Muscle of arm (tissue), 12 donors: Measurements from ENCODE around the gene KCNQ2. TPM values are rescaled to one million over a fixed set of nuclear protein-coding genes. Genes with fewer than 3 reads are reported as not detected.

Experiments
- DNase-seq: peaks from one replicate; pipeline ENCODE4 v3.0.0-alpha.2; 2013
- polyA plus RNA-seq, 12 donors: library from polyadenylated mRNA; unstranded; fragments of 120-200 nt; gene quantifications; one replicate each; pipeline ENCODE4 v1.2.1, GENCODE V29; 2013; ENCODE audit not compliant: insufficient read length in 12 of 12

The KCNQ2 gene
- polyA plus RNA-seq, 12 donors: 1.6 to 5.4 (median 2.9) TPM; not detected in 1

GRCh38 chr20:63472862-63473390, 471 bp upstream of the KCNQ2 start:
- no peak for DNase-seq

DNA sequence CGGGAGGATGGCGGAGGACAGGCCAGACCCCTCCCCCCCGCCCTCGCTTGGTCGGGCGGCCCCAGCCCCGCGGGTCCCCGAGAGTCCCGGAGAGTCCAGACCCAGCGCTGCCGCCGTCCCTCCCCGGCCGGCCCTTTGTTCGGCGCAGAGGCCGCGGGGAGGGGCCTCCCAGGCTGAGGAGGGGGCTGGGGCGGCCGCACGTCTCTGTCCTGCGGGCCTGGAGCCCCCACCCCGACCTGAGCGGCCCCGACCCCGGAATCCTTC, 806 bp downstream of the KCNQ2 start:
- DNase-seq: no peak

DNA sequence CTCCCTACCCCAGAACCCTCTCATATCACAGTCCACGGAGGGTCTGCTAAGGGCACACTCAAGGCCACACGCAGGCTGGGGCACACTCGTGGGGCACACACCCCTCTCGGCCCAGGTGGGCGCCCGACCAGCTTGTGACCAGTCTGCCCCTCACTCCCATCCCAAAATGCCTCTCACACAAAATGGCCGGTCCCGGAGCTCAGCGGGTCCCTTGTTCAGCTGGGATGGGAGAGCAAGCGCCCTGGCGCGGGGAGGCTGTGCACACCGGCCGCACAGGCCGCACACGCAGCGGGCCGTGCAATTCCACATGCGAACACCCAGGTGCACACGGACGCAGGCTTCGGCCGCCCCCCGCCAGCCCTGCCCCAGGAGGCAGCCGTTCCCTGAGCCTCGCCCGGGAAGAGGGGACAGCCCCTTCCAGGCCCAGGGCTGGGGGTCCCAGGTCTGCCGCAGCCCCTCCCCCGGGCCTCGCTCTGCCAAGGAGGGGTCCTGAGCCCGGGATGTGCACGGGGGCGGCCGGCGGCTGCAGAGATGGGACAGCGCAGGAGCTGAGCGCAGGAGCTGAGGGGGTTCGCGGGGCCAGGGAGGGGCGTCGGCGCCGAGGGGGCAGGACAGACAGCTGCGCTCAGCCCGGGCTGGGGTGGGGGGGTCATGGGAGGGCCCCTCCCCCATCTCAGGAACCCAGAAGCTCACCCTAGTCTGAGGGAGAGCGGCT, 1.3 kb downstream of the KCNQ2 start:
- DNase-seq: no peak

DNA sequence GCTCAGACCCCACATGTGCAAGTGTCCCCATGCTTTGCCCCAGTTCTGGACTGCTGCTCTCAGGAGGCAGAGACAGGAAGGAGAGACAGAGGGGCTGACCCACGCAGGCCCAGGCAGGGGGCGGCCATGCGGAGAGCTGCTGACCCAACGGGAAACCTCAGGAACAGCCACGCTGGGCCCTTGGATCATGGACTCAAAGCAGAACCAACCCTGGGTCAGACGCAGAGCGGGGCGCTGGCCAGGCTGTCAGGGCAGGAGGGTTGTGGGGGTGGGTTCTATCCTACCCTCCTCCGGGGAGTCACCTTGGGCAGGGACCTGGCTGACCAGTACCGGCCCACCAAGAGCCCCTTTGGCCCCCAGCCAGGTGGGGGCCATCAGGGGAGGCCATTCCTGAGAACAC, 2.0 kb downstream of the KCNQ2 start:
- no peak for DNase-seq

- no peak for DNase-seq
Observed at GRCh38 chr20:63469713-63470101, 2.7 kb downstream of the KCNQ2 start.

GRCh38 chr20:63469019-63469712, 3.3 kb downstream of the KCNQ2 start:
- no peak for DNase-seq

DNA sequence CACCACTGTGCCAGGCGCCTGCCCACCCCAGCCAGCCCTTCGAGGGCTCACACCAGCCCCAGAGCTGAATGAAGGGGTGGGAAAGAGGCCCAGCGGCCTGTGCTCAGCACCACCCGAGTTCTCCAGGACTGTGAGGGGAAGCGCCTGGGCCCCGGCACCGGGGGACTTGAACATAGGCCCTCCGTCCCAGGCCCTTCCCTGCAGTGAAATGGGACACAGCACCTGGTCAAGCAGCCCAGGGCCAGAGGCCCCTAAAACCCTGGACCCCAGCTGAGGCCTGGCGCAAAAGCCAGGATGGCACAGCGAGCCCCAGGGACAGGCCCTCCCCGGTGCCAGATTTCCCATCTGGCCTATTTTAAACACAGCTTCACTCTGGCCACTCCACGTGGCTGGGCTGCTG, 4.0 kb downstream of the KCNQ2 start:
- no peak for DNase-seq

DNA sequence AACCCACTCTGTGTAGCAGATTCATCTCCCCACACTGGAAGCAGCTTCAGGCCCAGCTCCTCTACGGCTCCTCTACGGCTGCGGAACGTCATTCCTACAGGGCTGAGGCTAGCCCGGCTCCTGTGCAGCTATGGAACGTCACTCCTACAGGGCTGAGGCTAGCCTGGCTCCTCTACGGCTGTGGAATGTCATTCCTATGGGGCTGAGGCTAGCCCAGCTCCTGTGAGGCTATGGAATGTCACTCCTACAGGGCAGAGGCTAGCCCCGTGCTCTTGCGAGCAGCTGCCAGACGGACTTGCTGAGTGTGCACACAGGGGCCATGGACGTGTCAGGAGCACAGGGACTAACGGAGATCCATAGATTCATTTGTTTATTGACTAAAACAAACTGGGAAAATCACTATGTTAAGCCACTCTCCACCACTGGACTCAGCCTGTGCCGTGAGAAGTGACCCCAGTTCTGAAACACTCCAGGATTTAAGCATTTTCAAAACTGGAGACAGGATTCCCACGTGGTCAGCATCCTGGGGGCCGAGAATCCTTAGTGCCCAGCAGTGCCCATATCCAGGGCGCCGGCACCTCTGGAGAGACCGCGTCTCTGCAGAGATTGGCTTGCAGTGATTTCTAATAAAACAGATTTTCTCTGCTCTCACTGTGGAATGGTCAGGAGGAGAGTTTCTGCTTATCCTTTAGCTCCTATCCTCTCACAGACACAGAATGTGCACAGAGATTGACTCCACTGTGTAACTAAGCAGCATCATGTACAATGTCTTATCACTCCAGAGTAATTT, 5.0 kb downstream of the KCNQ2 start:
- DNase-seq: no peak

DNA sequence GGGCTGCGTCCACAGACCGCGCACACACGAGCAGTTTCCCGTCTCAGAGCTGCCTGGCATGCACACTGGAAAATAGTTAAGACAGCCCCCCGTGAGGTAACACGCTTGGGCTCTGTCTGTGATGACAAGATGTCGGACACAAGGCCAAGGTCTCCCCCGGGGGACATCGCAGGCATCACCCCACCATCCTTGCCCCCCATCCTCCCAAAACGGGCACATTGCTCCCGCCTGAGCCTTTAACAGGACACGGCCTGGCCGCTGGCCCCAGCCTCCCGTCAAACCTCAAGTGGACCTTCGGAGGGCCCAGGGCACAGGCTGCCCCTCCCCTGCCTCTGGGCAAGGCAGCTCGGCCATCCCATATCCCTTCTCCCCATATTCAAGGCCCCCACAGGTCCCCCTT, 5.6 kb downstream of the KCNQ2 start:
- no peak for DNase-seq

GRCh38 chr20:63466250-63466825, 6.1 kb downstream of the KCNQ2 start:
- no peak for DNase-seq

- no peak for DNase-seq
Observed at GRCh38 chr20:63465380-63466249, 6.8 kb downstream of the KCNQ2 start.

GRCh38 chr20:63464289-63464635, 8.2 kb downstream of the KCNQ2 start:
- no peak for DNase-seq

- DNase-seq: no peak
Observed at GRCh38 chr20:63463400-63464288, 8.8 kb downstream of the KCNQ2 start.

DNA sequence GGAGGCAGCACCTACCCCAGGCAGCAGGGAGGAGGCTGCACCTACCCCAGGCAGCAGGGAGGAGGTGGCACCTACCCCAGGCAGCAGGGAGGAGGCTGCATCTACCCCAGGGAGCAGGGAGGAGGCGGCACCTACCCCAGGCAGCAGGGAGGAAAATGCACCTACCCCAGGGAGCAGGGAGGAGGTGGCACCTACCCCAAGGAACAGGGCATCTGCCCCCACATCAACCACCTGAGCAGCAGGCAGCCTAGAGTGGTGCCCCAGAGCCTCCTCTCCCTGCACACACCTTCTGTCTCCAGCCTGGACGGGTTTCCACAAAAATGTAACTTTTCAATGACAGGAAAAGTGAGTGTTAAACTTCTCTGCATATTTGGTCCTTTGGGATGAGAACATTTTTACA, 10.2 kb downstream of the KCNQ2 start:
- DNase-seq: no peak

DNA sequence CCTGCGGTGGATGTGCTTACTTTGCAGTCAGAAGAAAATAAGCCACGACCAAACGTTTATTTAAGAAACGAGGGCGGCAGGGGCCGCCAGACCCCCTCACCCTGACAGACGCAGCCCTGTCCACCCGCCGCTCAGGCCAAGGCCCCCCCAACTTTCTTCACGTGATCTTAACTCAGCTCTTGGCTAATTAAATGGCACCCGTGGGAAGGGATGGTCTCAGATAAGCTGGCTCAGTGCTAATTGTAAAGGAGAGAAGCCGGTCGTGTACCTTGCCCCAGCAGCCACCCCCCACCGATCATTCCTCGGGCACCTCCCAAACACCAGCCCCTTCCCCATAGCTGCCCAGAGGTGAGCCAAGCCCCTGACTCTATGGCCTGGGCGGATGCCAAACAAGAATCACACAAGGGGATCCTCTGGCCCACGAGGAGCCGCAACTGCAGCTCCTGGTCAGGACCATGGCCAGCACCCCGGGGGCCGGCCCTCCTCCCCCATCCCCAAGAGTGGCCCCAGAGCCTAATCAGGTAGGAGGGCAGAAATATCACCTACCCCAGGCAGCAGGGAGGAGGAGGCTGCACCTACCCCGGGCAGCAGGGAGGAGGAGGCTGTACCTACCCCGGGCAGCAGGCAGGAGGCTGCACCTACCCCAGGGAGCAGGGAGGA, 11.2 kb downstream of the KCNQ2 start:
- DNase-seq: no peak

DNA sequence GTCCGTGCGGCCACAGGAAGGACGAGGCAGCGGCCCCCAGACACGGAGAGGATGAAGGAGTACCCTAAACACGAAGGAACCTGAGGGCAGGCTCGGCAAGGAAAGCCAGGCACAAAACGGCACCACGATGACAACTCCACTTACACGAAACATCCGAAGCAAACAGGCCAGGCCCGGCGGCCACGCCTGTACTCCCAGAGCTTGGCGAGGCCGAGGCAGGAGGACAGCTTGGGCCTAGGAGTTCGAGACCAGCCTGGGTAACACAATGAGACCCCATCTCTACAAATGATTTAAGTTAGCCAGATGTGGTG, 13.4 kb downstream of the KCNQ2 start:
- DNase-seq: no peak

GRCh38 chr20:63458170-63459069, 14.0 kb downstream of the KCNQ2 start:
- no peak for DNase-seq

DNA sequence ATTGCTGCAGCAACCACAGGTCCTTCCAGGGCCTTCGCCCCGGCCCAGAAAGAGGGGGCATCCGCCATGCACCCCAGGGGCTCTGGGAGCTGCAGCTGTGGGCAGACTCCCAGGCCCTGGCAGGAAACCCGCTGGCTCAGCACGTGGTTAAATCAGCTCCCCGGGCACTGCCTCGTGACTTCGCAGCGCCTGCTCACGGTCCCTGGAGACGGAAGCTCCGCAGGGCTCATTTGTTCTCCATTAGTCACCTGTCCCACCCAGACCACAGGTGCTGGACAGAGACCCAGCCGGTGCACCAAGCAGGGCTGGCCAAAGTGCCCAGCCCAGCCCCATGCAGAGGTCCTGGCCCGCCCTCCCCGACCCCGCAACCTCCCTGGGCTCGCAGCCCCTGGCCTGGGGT, 14.7 kb downstream of the KCNQ2 start:
- DNase-seq: no peak
